Activated T-helper 9 cell treated with anti-CD3 and anti-CD28 coated beads, Interleukin-2, amount 50 U/mL, for 16 hours (primary cell): Measurements from ENCODE around the gene TIGD2.
"Not testable (repeated sequence)": the region's sequence is repeated elsewhere in the genome, so short reads cannot be mapped to it uniquely, and the experiment has no call there.

Experiments
- DNase-seq: peaks from one replicate; pipeline ENCODE4 v3.0.0-alpha.2; 2020; ENCODE audit warnings: low read depth

TIGD2 gene

DNA sequence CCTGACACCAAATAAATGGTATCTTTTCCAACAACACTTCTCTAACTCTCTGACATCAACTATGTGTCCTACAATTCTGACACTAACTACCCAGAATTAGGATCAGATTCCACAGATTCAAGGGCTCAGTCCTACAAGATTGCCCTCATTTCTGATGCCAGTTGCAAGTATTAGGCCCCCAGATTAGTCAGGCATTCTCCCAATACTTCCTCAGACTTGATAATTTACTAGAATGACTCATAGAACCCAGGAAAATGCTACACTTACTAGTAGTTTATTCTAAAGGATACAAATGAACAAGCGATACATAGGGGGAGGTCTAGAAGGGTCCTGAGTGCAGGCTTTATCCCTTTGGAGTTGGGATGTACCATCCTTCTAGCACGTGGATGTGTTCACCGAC is 8.5 kb downstream of the TIGD2 start:
- DNase-seq = no peak

DNA sequence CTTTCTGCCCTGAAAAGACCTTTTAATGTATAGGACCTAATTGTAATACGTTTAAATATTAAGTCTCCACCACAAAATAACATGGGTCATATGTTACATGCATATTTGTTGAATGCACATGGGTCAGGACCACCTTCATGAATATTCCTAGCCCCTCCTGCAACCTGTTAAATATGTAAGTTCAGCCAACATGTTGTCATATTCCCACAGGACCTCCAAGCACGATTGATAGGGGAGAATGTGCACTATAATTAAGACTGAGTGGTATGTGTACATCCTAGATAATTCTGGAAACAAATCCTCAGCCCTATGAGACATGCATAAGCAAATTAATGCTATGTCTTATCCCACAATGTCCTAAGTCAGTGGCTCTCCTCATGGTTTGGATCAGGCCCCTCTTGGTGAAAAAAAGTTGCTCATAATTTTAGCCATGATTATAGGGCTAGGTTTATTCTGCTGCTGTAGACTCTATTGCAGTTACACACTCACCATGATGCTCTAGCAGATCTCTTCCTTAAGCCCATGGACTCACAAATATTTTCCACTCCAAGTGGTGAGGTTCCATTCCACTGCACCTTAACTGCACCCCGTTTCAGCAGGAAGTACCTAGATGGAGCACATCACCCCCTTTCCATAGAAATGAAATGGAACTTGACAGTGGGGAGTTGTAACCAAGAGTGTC is 10.2 kb downstream of the TIGD2 start:
- DNase-seq = no peak

DNA sequence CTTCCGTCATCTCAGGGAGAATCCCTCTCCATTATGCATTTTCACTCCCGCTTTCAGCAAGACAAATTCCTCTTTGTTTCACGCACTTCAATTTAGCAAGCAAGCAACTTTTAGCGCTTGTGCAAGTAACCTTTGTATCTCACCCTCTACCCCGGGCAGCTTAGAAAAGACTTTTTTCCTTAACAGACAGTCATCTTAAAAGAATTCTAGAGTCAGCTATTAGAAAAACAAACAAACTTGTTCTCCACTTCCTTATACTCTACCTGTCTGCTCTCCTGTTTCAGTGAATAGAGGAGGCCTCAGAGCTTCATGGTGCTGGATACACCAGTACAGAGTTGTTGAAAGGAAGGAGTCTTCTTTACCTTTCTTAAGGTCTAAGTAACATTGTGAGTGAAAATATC is 12.1 kb downstream of the TIGD2 start:
- no peak for DNase-seq

DNA sequence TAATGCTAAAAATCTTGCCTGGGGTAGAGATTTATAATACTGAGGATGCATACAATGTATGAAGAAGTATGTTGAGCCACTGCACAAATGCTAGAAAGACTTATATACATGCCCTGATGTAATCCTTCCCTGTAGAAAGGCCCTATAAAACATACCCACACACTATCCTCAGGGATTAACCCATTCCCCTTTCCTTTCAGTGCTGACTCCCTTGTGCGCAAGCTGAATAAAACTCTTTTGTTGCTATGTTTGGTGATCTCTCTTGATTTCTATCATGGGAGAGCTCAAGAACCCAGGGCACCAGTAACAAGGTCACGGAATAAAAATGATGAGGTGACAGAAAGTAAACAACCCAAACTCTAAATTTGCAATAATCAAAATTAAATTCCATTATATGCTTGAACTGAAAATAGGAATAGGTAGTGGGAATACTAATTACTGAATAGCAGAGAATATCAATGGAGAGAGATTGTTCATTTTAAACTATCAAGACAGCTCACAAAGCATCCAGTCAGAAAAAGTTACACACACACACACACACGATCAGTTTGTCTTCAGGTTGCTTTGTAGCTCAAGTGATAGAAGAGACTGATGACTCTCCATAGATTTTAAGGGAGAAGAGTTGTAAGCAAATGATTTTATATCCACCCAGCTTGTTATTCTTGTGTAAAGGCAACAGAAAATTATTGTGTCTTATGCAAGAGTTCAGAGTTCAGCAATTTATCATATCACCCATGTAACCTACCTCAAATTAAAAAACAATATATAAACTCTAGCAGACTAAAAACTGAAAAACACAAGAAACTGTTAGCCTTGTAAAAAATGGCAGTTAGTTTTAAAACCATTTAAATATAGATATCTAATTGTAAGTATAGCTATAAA is 14.8 kb downstream of the TIGD2 start:
- DNase-seq = no peak

DNA sequence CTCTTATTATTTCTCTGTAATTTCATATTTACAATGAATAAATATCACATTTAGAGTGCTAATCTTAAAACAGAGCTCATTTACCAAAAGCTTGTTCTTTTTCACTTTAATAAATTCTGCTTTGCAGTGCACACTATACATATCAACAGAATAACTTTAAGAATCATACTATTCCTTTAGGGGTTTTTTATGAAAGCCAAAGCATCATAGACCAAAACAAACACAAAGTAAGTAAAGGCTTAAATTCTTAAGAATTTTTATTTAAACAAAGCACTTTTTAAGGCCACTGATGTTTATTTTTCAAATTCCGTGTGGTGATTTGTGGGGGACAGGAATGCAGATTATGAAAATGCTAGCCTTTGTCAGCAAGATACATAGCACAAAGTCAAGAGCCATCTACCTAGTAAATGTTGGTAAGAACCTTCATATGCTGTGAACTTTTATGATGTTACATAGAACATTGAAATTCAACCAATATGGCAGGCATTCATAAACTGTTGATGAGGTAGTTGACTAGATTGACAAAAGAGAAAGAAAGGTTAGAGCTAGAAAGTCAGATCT is 17.8 kb downstream of the TIGD2 start:
- DNase-seq = no peak

- DNase-seq = no peak
Measured at GRCh38 chr4:89134775-89135319, 23.5 kb downstream of the TIGD2 start.

DNA sequence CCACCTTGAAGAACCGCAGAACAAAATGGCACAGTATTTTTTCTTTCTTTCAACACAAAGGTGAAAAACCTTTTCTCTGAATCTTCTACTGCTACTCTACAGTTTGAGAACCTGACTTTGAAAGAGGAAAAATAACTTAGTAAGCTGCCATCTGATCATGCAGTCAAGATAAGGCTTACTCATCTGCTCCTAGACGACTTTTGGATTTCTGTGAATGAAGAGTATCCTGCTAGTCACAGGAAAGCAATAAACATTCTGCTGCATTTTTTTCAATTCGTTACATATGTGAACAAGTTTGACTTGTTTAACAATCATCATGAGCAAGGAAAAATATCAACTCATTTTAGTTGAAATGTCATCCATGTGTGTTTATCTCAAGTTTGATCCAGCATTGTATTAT is 25.2 kb downstream of the TIGD2 start:
- no peak for DNase-seq

- DNase-seq = no peak
Measured at GRCh38 chr4:89137231-89137630, 25.9 kb downstream of the TIGD2 start.

- no peak for DNase-seq
Measured at GRCh38 chr4:89137695-89138094, 26.4 kb downstream of the TIGD2 start.

DNA sequence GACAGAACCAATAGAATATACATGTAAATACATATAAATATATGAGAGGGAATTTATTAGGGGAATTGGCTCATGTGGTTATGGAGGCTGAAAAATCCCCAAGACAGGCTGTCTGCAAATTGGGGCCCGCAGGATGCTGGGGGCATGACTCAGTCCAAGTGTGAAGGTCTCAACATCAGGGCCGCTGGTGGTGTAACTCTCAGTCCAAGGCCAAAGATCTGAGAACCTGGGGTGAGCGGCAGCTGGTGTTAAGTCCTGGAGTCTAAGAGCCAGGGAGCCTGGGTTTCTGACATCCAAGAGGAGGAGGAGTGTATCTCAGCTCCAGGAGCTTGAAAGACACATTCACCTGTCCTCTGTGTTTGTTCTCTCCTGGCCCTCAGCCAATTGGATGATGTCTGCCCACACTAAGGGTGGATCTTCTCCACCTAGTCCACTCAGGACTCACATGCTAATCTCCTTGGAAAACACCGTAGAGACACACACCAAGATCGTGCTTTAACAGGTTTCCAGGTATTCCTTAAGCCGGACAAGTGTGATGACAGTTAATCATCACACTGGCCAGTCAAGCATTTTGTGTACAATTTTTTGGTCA is 28.9 kb downstream of the TIGD2 start:
- DNase-seq = no peak

DNA sequence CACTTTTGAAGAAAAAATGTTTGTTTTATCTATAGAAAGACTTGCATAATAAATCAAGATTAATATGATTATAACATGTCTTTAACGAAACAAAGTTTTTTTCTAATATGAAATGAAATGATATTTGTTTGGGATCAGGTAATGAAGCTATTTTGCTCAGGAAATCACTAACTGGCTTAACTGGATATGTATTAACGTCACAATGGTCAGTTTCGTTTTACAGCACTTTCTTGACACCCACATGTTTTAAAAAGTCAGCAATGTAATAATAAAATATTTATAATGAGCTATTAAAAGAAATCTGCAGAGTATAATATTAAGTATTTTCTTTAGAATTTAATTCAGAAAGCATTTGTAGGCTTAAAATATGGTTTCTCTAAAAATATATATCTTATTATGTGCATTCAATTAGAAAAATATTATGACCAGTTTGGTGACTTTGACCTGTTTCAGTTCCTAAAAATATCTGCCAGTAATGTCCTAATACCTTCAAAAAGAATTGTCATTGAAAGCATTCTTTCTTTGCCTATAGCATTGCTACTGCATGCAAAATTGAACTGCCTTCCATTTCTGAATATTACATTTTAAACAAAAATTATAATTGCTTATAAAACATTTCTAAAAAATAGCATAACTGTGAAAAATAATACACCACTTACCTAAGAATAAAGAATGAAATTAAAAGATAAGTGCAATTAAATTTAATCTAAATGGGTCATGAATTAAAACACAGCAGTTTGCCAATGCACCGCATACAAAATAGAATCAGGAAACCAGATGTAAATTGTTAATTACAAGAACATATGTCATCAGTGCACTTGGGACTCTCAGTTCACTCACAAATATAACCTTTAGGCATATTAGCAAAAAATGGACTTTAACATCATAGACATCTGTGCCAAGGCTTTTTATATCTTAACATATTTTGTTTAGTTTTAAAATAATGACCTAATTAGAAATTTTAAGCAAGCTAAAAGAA is 31.6 kb downstream of the TIGD2 start:
- DNase-seq = no peak

- not testable (repeated sequence) for DNase-seq
Measured at GRCh38 chr4:89144652-89145051, 33.3 kb downstream of the TIGD2 start.

DNA sequence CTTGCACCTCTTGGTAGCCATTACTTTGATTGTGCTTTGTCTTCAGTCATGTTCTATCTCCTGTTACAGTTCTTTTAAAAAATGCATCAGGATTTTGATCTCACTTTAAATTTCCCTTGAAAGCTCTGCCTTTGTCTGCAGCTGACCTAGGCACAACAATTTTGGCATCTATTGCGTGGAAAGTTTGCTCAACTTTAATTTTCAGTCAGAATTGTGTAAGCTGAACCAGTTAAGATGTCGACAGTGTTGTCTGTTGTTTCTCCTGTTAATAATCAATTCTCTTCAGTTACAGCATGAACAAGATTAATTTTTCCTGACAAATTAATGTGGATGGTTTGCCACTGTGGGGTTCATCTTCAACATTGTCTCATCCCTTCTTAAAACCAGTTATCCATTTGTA is 34.9 kb downstream of the TIGD2 start:
- DNase-seq = no peak

DNA sequence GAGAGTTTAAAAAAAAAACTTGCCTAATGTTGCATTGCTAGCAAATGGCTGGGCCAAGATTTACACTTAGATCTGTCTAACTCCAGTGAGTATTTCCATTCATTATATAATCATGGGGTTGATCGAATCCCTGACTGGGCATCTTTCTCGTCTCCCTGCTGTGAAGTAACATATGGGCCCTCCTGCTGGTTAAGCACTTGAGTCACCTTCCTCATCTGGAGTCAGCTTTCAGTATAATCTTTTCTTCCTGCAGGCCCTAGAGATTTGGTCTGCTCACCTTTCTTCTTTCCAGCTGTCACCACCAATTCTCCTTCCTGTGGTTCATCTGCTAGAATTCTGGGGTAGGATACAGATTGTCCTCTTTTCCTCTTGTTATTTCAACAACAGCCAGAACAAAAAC is 41.6 kb downstream of the TIGD2 start:
- DNase-seq = no peak

DNA sequence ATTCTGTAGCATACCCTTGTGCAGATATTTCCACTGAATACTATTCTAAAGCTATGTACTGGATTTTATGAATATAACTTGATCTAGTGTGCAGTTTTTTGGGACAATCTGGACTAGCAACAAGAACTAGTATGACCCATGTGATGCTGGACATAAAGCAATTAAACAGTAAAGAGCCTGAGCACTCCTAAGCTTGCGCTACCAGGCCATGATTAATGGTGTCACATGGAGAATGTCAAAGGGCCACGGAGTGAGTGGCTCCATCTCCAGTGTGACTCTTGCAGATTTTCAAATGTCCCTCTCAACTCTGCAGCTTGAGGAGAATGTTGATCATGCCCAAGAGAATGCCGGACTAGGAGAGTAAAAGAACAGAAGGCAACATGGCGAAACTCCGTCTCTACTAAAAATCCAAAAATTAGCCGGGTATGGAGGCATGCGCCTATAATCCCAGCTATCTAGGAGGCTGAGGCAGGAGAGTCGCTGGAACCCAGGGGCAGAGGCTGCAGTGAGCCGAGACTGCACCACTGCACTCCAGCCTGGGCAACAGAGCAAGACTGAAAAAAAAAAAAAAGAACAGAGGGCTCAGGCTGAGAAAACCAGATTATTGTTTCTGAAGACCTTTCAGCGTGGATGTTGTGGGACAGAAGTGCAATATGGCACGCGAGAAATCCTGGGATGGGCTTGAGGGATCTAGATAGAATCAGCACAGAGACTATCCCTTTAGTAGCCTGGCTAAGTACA is 45.0 kb downstream of the TIGD2 start:
- DNase-seq = no peak

GRCh38 chr4:89157488-89158024 is 46.2 kb downstream of the TIGD2 start:
- no peak for DNase-seq

DNA sequence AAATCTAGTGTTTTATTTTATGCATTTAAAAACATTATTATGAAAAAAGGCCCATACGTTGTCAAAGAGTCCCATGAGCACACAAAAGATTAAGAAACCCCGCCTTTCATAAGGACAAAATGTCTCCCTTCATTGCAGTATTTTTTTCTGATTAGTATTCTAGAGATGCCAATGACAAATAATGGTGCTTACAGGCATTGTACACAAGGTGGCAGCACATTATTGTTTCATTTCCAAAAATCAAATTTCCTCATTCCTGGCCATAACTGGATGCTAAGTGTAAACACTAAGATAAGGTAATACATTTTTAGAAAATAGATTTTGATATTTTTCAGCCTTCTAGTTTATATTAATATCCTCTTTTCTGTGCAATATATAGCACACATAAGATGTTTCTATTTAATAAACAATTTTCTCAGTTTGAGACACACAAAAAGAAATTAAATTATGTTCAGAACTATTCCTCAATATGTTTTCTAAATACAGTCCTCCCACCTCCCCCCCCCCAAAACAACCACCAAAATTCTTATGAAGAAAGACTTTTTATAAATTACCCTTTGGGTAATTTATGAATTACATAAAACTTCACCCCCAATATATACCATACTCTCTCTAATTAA is 47.7 kb downstream of the TIGD2 start:
- DNase-seq = no peak

- DNase-seq = no peak
Measured at GRCh38 chr4:89160806-89161205, 49.5 kb downstream of the TIGD2 start.

- DNase-seq = no peak
Measured at GRCh38 chr4:89161841-89162240, 50.5 kb downstream of the TIGD2 start.

DNA sequence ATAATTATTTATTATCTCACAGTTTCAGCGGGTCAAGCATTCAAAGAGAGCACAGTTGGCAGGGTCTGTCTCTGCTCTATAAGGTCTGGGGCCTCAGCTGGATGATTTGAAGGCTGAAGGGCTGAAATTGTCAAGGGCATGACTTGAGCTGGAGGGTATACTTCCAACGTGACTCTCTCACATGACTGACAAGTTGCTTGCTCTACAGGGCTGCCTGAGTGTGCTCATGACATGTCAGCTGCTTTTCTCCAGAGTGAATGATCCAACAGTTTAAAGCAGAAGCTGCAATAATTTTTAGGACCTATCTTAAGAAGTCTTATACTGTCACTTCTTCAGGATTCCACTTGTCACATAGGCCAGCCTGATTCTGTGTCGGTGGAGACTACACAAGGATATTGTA is 51.2 kb downstream of the TIGD2 start:
- DNase-seq = no peak
